Mammary epithelial cell (primary cell): Measurements from ENCODE around the gene STARD7.
"Not testable (repeated sequence)": the region's sequence is repeated elsewhere in the genome, so short reads cannot be mapped to it uniquely, and the experiment has no call there.

Experiments
- CTCF ChIP-seq, 2 donors: IDR thresholded peaks in 1 of 2; conservative IDR thresholded peaks in 1 of 2; 2 replicates each; pipeline ENCODE4 v1.5.1; 2011 to 2012; ENCODE audit warnings: inconsistent platforms in 2 of 2, low read length in 2 of 2, mild to moderate bottlenecking in 2 of 2, control low read depth in 1 of 2, low read depth in 1 of 2; ENCODE audit not compliant: insufficient read depth in 1 of 2; ENCODE audit errors: extremely low read depth in 1 of 2
- EZH2 ChIP-seq: IDR thresholded peaks from 2 replicates; pipeline ENCODE4 v1.6.1; 2012; ENCODE audit warnings: low read length, inconsistent platforms, borderline replicate concordance

GRCh38 chr2:96160366-96160765 lies 48.3 kb downstream of the STARD7 start:
- TF ChIP-seq CTCF (conservative IDR thresholded peaks at IDR 0.05 in 1 of 2, IDR thresholded peaks at IDR 0.05 in 1 of 2; ENCODE audit: extremely low read depth in 1 of 2, insufficient read depth in 1 of 2, low read depth in 1 of 2, low read length in 2 of 2); EZH2: not testable (repeated sequence)
